ENCODE results near the gene TMEM190. TPM values are rescaled to one million over a fixed set of nuclear protein-coding genes. Genes with fewer than 3 reads are reported as not detected.
"Not testable (repeated sequence)": the region's sequence is repeated elsewhere in the genome, so short reads cannot be mapped to it uniquely, and the experiment has no call there.

The TMEM190 gene
- total RNA-seq, 1 experiment from 2014 or later: not detected

GRCh38 chr19:55407800-55408532 is 31.3 kb downstream of the TMEM190 start (continued):
- TF ChIP-seq ZBTB33 (IDR thresholded peaks at IDR 0.05; ENCODE audit: extremely low read depth, insufficient replicate concordance, low read length) (no peak), MAX (IDR thresholded peaks at IDR 0.05) (peak; percentile 98), SRF (IDR thresholded peaks at IDR 0.05; ENCODE audit: low read depth) (no peak), EZH2 (IDR thresholded peaks at IDR 0.05) (no peak), CBX3 (IDR thresholded peaks at IDR 0.05; ENCODE audit: low read depth) (peak; percentile 74)
- TF ChIP-seq, protein P1, sequence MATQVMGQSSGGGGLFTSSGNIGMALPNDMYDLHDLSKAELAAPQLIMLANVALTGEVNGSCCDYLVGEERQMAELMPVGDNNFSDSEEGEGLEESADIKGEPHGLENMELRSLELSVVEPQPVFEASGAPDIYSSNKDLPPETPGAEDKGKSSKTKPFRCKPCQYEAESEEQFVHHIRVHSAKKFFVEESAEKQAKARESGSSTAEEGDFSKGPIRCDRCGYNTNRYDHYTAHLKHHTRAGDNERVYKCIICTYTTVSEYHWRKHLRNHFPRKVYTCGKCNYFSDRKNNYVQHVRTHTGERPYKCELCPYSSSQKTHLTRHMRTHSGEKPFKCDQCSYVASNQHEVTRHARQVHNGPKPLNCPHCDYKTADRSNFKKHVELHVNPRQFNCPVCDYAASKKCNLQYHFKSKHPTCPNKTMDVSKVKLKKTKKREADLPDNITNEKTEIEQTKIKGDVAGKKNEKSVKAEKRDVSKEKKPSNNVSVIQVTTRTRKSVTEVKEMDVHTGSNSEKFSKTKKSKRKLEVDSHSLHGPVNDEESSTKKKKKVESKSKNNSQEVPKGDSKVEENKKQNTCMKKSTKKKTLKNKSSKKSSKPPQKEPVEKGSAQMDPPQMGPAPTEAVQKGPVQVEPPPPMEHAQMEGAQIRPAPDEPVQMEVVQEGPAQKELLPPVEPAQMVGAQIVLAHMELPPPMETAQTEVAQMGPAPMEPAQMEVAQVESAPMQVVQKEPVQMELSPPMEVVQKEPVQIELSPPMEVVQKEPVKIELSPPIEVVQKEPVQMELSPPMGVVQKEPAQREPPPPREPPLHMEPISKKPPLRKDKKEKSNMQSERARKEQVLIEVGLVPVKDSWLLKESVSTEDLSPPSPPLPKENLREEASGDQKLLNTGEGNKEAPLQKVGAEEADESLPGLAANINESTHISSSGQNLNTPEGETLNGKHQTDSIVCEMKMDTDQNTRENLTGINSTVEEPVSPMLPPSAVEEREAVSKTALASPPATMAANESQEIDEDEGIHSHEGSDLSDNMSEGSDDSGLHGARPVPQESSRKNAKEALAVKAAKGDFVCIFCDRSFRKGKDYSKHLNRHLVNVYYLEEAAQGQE (IDR thresholded peaks at IDR 0.05; ENCODE audit: low read depth): no peak

DNA sequence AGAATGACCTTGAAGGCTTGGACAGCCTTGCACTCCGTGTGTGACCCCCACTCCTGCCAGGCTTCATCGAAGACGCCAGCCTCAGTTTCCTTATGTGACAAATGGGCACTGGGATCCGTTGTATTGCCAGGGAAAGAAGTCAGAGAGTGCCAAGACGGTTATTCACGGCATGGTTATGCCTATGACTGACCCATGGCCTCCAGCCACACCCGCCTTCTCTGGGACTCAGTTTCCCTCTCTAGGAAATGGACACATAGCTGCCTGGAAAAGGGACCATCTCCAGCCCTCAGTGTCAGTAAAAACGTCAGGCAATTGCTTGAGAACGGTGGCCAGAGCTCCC is 31.9 kb downstream of the TMEM190 start:
- peak overlapping the region; percentile 67 for H2AFZ ChIP-seq (ENCODE audit: low read depth, low read length, poor library complexity, severe bottlenecking)
- TSS peak; percentile 93 for BruUV-seq (replicated peaks)
- TF ChIP-seq EZH2 (IDR thresholded peaks at IDR 0.05) (no peak), CBX3 (IDR thresholded peaks at IDR 0.05; ENCODE audit: low read depth) (peak; percentile 55; the same call in 1 of the 2 replicates), RAD21 (IDR thresholded peaks at IDR 0.05; ENCODE audit: low read depth) (no peak)
- peak overlapping the region; percentile 99 for H3K9ac ChIP-seq (ENCODE audit: low read length)
- no peaks in the 10 kb centered on the region for H3K9me2 ChIP-seq (ENCODE audit: insufficient read depth)
- peak overlapping the region; percentile 19 to 45 for H3K4me3 ChIP-seq (replicated peaks in 1 of 2; ENCODE audit: low read depth in 1 of 2, low read length in 2 of 2)
- CTCF ChIA-PET: interaction anchor here (2.0 kb wide), 1 partner anchor 262 kb away, joined by 6 read pairs; no protein-coding TSS in a partner anchor
- peak overlapping the region; percentile 95 for H3K27ac ChIP-seq (ENCODE audit: low read depth, low read length)
- RAD21 ChIA-PET (ENCODE audit: low non-redundant PET in 1 of 2, low total read pairs in 2 of 2, uncharacterized antibody in 2 of 2, unreplicated experiment in 2 of 2): no interaction called here
- no peak for DNase-seq (ENCODE audit: low read depth, low spot score)
- H3K27me3 ChIP-seq (ENCODE audit: insufficient read depth, low read length): no peaks in the 10 kb centered on the region
- no peak for ATAC-seq
- POLR2A ChIA-PET: interaction anchor here (0.6 to 1.4 kb wide), 3 partner anchors 26 to 216 kb away, joined by 3 to 4 read pairs (median 3); partner anchors contain the start of genes HSPBP1 and ZNF784
- peak overlapping the region; percentile 83 for H3K4me2 ChIP-seq (ENCODE audit: low read length)
- peaks cover 12 to 27% of the 10 kb centered on the region in 2 experiments for H3K4me1 ChIP-seq (ENCODE audit: control insufficient read depth in 1 of 2, insufficient read depth in 2 of 2, low read length in 2 of 2)
- H4K20me1 ChIP-seq (ENCODE audit: insufficient read depth): peaks cover 8% of the 10 kb centered on the region; the same call in 1 of the 2 replicates
- no peaks in the 10 kb centered on the region for H3K9me3 ChIP-seq (ENCODE audit: control insufficient read depth in 1 of 2, insufficient read depth in 1 of 2, low read depth in 1 of 2, low read length in 2 of 2)
- intact Hi-C loops (cut with micrococcal nuclease): no loop called here
- peaks cover 38% of the 10 kb centered on the region for H3K79me2 ChIP-seq (ENCODE audit: insufficient read depth, low read length)
- peaks cover 18 to 29% of the 10 kb centered on the region in 2 experiments; a peak in 3 of 4 replicates for H3K36me3 ChIP-seq (ENCODE audit: control insufficient read depth in 1 of 2, insufficient read depth in 2 of 2, low read length in 2 of 2)

DNA sequence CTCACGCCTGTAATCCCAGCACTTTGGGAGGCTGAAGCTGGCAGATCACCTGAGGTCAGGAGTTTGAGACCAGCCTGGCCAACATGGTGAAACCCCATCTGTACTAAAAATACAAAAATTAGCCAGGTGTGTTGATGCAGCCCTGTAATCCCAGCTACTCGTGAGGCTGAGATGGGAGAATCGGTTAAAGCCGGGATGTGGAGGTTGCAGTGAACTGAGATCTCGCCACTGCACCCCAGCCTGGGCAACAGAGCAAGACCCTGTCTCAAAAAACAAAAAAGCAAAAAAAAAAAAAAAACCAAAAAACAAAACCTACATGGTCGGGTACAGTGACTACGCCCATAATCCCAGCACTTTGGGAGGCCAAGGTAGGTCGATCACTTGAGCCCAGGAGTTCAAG is 32.6 kb downstream of the TMEM190 start:
- CTCF ChIA-PET; H3K4me2 ChIP-seq (ENCODE audit: low read length); RAD21 ChIA-PET (ENCODE audit: low non-redundant PET in 1 of 2, low total read pairs in 2 of 2, uncharacterized antibody in 2 of 2, unreplicated experiment in 2 of 2); DNase-seq (ENCODE audit: low read depth, low spot score); BruUV-seq (replicated peaks); intact Hi-C loops (cut with micrococcal nuclease); ATAC-seq; H3K27me3 ChIP-seq (ENCODE audit: insufficient read depth, low read length); H3K9me2 ChIP-seq (ENCODE audit: insufficient read depth); H4K20me1 ChIP-seq (ENCODE audit: insufficient read depth); H3K4me3 ChIP-seq (replicated peaks in 1 of 2; ENCODE audit: low read depth in 1 of 2, low read length in 2 of 2); H3K9me3 ChIP-seq (ENCODE audit: control insufficient read depth in 1 of 2, insufficient read depth in 1 of 2, low read depth in 1 of 2, low read length in 2 of 2); H2AFZ ChIP-seq (ENCODE audit: low read depth, low read length, poor library complexity, severe bottlenecking): not testable (repeated sequence)
- Histone ChIP-seq H3K9ac (ENCODE audit: low read length) (peak overlapping the region; percentile 99; the same call in 1 of the 2 replicates), H3K36me3 (ENCODE audit: control insufficient read depth in 1 of 2, insufficient read depth in 2 of 2, low read length in 2 of 2) (peaks cover 13 to 24% of the 10 kb centered on the region in 2 experiments; a peak in 3 of 4 replicates), H3K4me1 (ENCODE audit: control insufficient read depth in 1 of 2, insufficient read depth in 2 of 2, low read length in 2 of 2) (peaks cover 12 to 27% of the 10 kb centered on the region in 2 experiments), H3K79me2 (ENCODE audit: insufficient read depth, low read length) (peaks cover 33% of the 10 kb centered on the region), H3K27ac (ENCODE audit: low read depth, low read length) (0 out of 2 replicates have a peak overlapping the region, but pooled peaks have one; percentile 95)
- POLR2A ChIA-PET: interaction anchor here (1.1 to 1.4 kb wide), 2 partner anchors 26 to 129 kb away, joined by 3 to 4 read pairs; partner anchors contain the start of gene HSPBP1
